ENCODE data around the gene KRTAP12-2.
"Not testable (repeated sequence)": the region's sequence is repeated elsewhere in the genome, so short reads cannot be mapped to it uniquely, and the experiment has no call there.

KRTAP12-2 gene

GRCh38 chr21:44649521-44650100 lies 17.1 kb downstream of the KRTAP12-2 start:
- H3K4me1 ChIP-seq (ENCODE audit: low read depth, poor library complexity, severe bottlenecking), result no peaks in the 10 kb centered on the region
- H3K27ac ChIP-seq, result no peak overlapping the region
- no peak overlapping the region for H3K4me2 ChIP-seq
- H3K9ac ChIP-seq, result no peak overlapping the region
- H2AFZ ChIP-seq (ENCODE audit: low read depth), result no peak overlapping the region
- no peaks in the 10 kb centered on the region for H3K79me2 ChIP-seq (ENCODE audit: insufficient read depth, low read depth)
- no peaks in the 10 kb centered on the region for H4K20me1 ChIP-seq (ENCODE audit: insufficient read depth)
- no peak overlapping the region for H3K4me3 ChIP-seq (IDR thresholded peaks at IDR 0.05; ENCODE audit: insufficient read depth, low read depth, low read length)
- H3K27me3 ChIP-seq (ENCODE audit: insufficient read depth, low read depth), result peaks cover 80% of the 10 kb centered on the region
- TF ChIP-seq CTCF (conservative IDR thresholded peaks at IDR 0.05; ENCODE audit: low read depth, low read length), result no peak
- no peaks in the 10 kb centered on the region for H3K36me3 ChIP-seq (ENCODE audit: insufficient read depth)

- H2AFZ ChIP-seq (ENCODE audit: low read depth), result no peak overlapping the region
- H4K20me1 ChIP-seq (ENCODE audit: insufficient read depth), result no peaks in the 10 kb centered on the region
- no peak for TF ChIP-seq CTCF (conservative IDR thresholded peaks at IDR 0.05; ENCODE audit: low read depth, low read length)
These were observed 18.0 kb downstream of the KRTAP12-2 start for GRCh38 chr21:44648557-44649311.

GRCh38 chr21:44647222-44647552 lies 19.5 kb downstream of the KRTAP12-2 start:
- Histone ChIP-seq H4K20me1 (ENCODE audit: insufficient read depth) (no peaks in the 10 kb centered on the region), H3K9ac (no peak overlapping the region), H3K79me2 (ENCODE audit: insufficient read depth, low read depth) (no peaks in the 10 kb centered on the region), H3K27ac (no peak overlapping the region), H3K4me2 (no peak overlapping the region), H2AFZ (ENCODE audit: low read depth) (no peak overlapping the region), H3K27me3 (ENCODE audit: insufficient read depth, low read depth) (peaks cover 82% of the 10 kb centered on the region), H3K4me3 (IDR thresholded peaks at IDR 0.05; ENCODE audit: insufficient read depth, low read depth, low read length) (no peak overlapping the region), H3K36me3 (ENCODE audit: insufficient read depth) (no peaks in the 10 kb centered on the region), H3K4me1 (ENCODE audit: low read depth, poor library complexity, severe bottlenecking) (no peaks in the 10 kb centered on the region)
- no peak for TF ChIP-seq CTCF (conservative IDR thresholded peaks at IDR 0.05; ENCODE audit: low read depth, low read length)

More at GRCh38 chr21:44648557-44649311, 18.0 kb downstream of the KRTAP12-2 start:
- no peak overlapping the region for H3K9ac ChIP-seq
- no peaks in the 10 kb centered on the region for H3K79me2 ChIP-seq (ENCODE audit: insufficient read depth, low read depth)
- no peak overlapping the region for H3K4me2 ChIP-seq
- peaks cover 82% of the 10 kb centered on the region for H3K27me3 ChIP-seq (ENCODE audit: insufficient read depth, low read depth)
- no peaks in the 10 kb centered on the region for H3K4me1 ChIP-seq (ENCODE audit: low read depth, poor library complexity, severe bottlenecking)
- H3K4me3 ChIP-seq (IDR thresholded peaks at IDR 0.05; ENCODE audit: insufficient read depth, low read depth, low read length), result no peak overlapping the region
- H3K27ac ChIP-seq, result no peak overlapping the region
- H3K36me3 ChIP-seq (ENCODE audit: insufficient read depth), result no peaks in the 10 kb centered on the region

GRCh38 chr21:44646366-44647221 lies 20.1 kb downstream of the KRTAP12-2 start, which contains the start of gene KRTAP10-11:
TSS of gene KRTAP10-11 (plus strand) at chr21:44646414. CDS start at chr21:44646459, 45 bp downstream.
- not testable (repeated sequence) for H2AFZ ChIP-seq (ENCODE audit: low read depth); H3K4me1 ChIP-seq (ENCODE audit: low read depth, poor library complexity, severe bottlenecking); H3K4me3 ChIP-seq (IDR thresholded peaks at IDR 0.05; ENCODE audit: insufficient read depth, low read depth, low read length); H3K4me2 ChIP-seq; H3K27ac ChIP-seq; H3K36me3 ChIP-seq (ENCODE audit: insufficient read depth); H3K79me2 ChIP-seq (ENCODE audit: insufficient read depth, low read depth); H4K20me1 ChIP-seq (ENCODE audit: insufficient read depth); H3K9ac ChIP-seq
- H3K27me3 ChIP-seq (ENCODE audit: insufficient read depth, low read depth), result peaks cover 82% of the 10 kb centered on the region

Data from KMS-11 (cell line).